Gastrocnemius medialis (tissue), 4 donors: ENCODE results near the gene BORCS8. TPM values are rescaled to one million over a fixed set of nuclear protein-coding genes. Genes with fewer than 3 reads are reported as not detected.
A peak's percentile ranks its signal among the peaks of the same experiment; 100 is the strongest.
"Not testable (repeated sequence)": the region's sequence is repeated elsewhere in the genome, so short reads cannot be mapped to it uniquely, and the experiment has no call there.

ENCODE experiments used
- ATAC-seq, 2 donors: fragments of 150-250 bp; one replicate each; pipeline ENCODE4 v1.9.1; 2016
- DNase-seq, 2 donors: peaks; one replicate each; pipeline ENCODE4 v3.0.0-alpha.2; 2019
- H3K27ac ChIP-seq, 4 donors: fragments of 200-600 bp; sonication (generic); 1 replicate in 1 of 4; 2 replicates in 3 of 4; pipeline ENCODE4 v1.5.1; 2016 to 2018; ENCODE audit warnings: mild to moderate bottlenecking in 2 of 4, moderate library complexity in 1 of 4
- H3K27me3 ChIP-seq, 3 donors: fragments of 200-600 bp; sonication (generic) in 2 of 3; 1 replicate in 1 of 3; 2 replicates in 2 of 3; pipeline versions ENCODE4 v1.5.1 to v1.6.0; 2016 to 2019; ENCODE audit warnings: mild to moderate bottlenecking in 1 of 3, moderate library complexity in 1 of 3
- H3K36me3 ChIP-seq, 2 donors: fragments of 200-600 bp; sonication (generic) in 1 of 2; one replicate each; pipeline ENCODE4 v1.5.1; 2017 to 2018
- H3K4me1 ChIP-seq, 2 donors: fragments of 200-600 bp; sonication (generic) in 1 of 2; one replicate each; pipeline ENCODE4 v1.5.1; 2016 to 2017; ENCODE audit warnings: mild to moderate bottlenecking in 2 of 2
- H3K4me3 ChIP-seq, 4 donors: fragments of 200-600 bp; sonication (generic) in 3 of 4; 1 replicate in 1 of 4; 2 replicates in 3 of 4; pipeline ENCODE4 v1.5.1; 2016 to 2019; ENCODE audit warnings: mild to moderate bottlenecking in 2 of 4
- H3K9me3 ChIP-seq, 3 donors: fragments of 200-600 bp; sonication (generic) in 2 of 3; 1 replicate in 1 of 3; 2 replicates in 2 of 3; pipeline ENCODE4 v1.5.1; 2016 to 2019
- POLR2A ChIP-seq, 2 donors: fragments of 450-650 bp; IDR thresholded peaks; one replicate each; pipeline ENCODE4 v1.6.1; 2017; ENCODE audit warnings: antibody characterized with exemption in 2 of 2, mild to moderate bottlenecking in 2 of 2, moderate library complexity in 2 of 2
- in situ Hi-C, 4 donors: fragments of 200-750 bp; cut with MboI; loops; one replicate each; pipeline versions ENCODE4 v1.15.0 to v1.8.0; 2017; ENCODE audit warnings: low sequenced_read_pairs in 4 of 4
- intact Hi-C: fragments of 100-400 bp; cut with DNase I; formaldehyde crosslinking; loops from one replicate; pipeline ENCODE4 v1.15.1; 2023; ENCODE audit warnings: low total_unique reads
- total RNA-seq, 4 donors: library from RNA; depleted of rRNA; stranded (reverse); fragments of >200 nt; gene quantifications; one replicate each; pipeline versions ENCODE4 v1.1.0 to v1.2.3, GENCODE V29; 2016
- TF ChIP-seq, protein P1 (sequence below), 5 experiments: fragments of 450-650 bp in 3 of 5; fragments of 200-600 bp in 2 of 5; sonication (generic) in 2 of 5; IDR thresholded peaks in 4 of 5; conservative IDR thresholded peaks in 1 of 5; 1 replicate in 4 of 5; 2 replicates in 1 of 5; pipeline ENCODE4 v1.5.1; 2016 to 2019; ENCODE audit warnings: antibody characterized with exemption in 5 of 5, mild to moderate bottlenecking in 3 of 5, moderate library complexity in 3 of 5

The BORCS8 gene
- total RNA-seq, 4 donors from 2014 or later = 11.2 to 17.2 (median 13.3) TPM

- intact Hi-C loops (no loop called here), in situ Hi-C loops (no loop called here)
- H3K27me3 ChIP-seq = peaks cover 36 to 53% (median 51%) of the 10 kb centered on the region in 3 donors
- no peak overlapping the region for H3K27ac ChIP-seq
- peak overlapping the region in 1 of 4 donors; percentile 26 for H3K4me3 ChIP-seq
- no peak for TF ChIP-seq POLR2A (IDR thresholded peaks at IDR 0.05)
- TF ChIP-seq, protein P1, sequence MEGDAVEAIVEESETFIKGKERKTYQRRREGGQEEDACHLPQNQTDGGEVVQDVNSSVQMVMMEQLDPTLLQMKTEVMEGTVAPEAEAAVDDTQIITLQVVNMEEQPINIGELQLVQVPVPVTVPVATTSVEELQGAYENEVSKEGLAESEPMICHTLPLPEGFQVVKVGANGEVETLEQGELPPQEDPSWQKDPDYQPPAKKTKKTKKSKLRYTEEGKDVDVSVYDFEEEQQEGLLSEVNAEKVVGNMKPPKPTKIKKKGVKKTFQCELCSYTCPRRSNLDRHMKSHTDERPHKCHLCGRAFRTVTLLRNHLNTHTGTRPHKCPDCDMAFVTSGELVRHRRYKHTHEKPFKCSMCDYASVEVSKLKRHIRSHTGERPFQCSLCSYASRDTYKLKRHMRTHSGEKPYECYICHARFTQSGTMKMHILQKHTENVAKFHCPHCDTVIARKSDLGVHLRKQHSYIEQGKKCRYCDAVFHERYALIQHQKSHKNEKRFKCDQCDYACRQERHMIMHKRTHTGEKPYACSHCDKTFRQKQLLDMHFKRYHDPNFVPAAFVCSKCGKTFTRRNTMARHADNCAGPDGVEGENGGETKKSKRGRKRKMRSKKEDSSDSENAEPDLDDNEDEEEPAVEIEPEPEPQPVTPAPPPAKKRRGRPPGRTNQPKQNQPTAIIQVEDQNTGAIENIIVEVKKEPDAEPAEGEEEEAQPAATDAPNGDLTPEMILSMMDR (IDR thresholded peaks at IDR 0.05 in 4 of 5, conservative IDR thresholded peaks at IDR 0.05 in 1 of 5) = no peak
- no peaks in the 10 kb centered on the region for H3K9me3 ChIP-seq
- ATAC-seq (no peak), DNase-seq (no peak)
- no peaks in the 10 kb centered on the region for H3K4me1 ChIP-seq
- no peaks in the 10 kb centered on the region for H3K36me3 ChIP-seq
Observed at GRCh38 chr19:19224150-19224851, 32.3 kb upstream of the BORCS8 start.

DNA sequence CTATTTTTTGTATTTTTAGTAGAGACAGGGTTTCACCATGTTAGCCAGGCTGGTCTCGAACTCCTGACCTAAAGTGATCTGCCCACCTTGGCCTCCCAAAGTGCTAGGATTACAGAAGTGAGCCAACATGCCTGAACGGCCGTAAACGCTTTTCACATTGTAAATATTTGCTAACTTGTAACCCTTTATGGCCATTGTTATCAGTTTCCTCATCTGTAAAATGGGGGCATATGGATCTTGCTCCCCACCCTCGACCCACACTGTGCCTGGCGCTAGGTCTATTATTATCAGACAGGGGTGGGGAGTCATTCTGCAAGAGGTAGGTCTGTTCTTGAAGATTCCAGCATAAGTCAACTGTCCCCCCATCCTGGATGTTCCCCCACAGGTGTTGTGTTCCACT is 31.7 kb upstream of the BORCS8 start:
- TF ChIP-seq, protein P1 (IDR thresholded peaks at IDR 0.05 in 4 of 5, conservative IDR thresholded peaks at IDR 0.05 in 1 of 5) = no peak
- no peak for TF ChIP-seq POLR2A (IDR thresholded peaks at IDR 0.05)
- intact Hi-C loops (no loop called here), in situ Hi-C loops (no loop called here)
- Histone ChIP-seq H3K27me3 (peaks cover 36 to 53% (median 45%) of the 10 kb centered on the region in 3 donors), H3K27ac (no peak overlapping the region), H3K4me3 (no peak overlapping the region), H3K36me3 (no peaks in the 10 kb centered on the region), H3K4me1 (no peaks in the 10 kb centered on the region), H3K9me3 (no peaks in the 10 kb centered on the region)
- DNase-seq (no peak), ATAC-seq (no peak)

DNA sequence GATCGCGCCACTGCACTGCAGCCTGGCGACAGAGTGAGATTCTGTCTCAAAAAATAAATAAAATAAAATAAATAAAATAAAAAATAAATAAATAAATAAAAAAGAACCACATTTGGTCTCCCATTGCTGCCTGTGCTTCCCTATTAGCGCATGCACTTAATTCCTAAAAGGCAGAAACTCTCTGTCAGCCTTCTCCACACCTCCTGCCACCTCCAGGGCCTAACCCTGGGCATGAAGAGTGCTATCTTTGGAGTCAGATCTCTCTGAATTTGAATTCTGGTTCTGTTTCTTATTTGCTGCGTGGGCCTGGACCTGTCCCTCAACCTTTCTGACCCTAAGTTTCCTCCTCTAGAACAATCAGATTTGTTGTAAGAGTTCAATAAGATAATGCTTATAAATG is 31.1 kb upstream of the BORCS8 start:
- Histone ChIP-seq H3K4me3 (no peak overlapping the region), H3K27ac (no peak overlapping the region), H3K36me3 (no peaks in the 10 kb centered on the region), H3K4me1 (no peaks in the 10 kb centered on the region), H3K9me3 (no peaks in the 10 kb centered on the region), H3K27me3 (peaks cover 33 to 48% (median 40%) of the 10 kb centered on the region in 3 donors)
- intact Hi-C loops (no loop called here), in situ Hi-C loops (no loop called here)
- DNase-seq = no peak
- TF ChIP-seq, protein P1 (IDR thresholded peaks at IDR 0.05 in 4 of 5, conservative IDR thresholded peaks at IDR 0.05 in 1 of 5) = no peak
- TF ChIP-seq POLR2A (IDR thresholded peaks at IDR 0.05) = no peak
- no peak for ATAC-seq

DNA sequence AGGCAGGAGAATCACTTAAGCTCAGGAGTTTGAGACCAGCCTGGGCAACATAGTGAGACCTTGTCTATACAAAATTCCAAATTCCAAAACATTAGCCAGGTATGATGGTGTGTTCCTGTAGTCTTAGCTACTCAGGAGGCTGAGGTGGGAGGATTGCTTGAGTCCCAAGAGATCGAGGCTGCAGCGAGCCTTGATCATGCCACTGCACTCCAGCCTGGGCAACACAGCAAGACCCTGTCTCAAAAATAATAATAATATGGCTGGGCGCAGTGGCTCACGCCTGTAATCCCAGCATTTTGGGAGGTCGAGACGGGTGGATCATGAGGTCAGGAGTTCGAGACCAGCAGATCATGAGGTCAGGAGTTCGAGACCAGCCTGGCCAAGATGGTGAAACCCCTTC is 29.0 kb upstream of the BORCS8 start:
- H3K27me3 ChIP-seq = peaks cover 22 to 35% (median 23%) of the 10 kb centered on the region in 3 donors
- ATAC-seq, H3K9me3 ChIP-seq, H3K27ac ChIP-seq, H3K4me3 ChIP-seq, DNase-seq, intact Hi-C loops, in situ Hi-C loops, H3K36me3 ChIP-seq, H3K4me1 ChIP-seq: not testable (repeated sequence)

DNA sequence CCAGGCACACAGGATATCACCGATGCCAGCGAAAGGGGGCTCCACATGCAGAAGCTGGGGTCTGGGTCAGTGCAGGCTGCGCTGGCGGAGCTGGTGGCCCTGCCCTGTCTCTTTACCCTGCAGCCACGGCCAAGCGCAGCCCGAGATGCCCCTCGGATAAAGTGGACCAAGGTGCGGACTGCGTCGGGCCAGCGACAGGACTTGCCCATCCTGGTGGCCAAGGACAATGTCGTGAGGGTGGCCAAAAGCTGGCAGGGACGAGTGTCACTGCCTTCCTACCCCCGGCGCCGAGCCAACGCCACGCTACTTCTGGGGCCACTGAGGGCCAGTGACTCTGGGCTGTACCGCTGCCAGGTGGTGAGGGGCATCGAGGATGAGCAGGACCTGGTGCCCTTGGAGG is 27.0 kb upstream of the BORCS8 start:
- H3K36me3 ChIP-seq = no peaks in the 10 kb centered on the region
- intact Hi-C loops = no loop called here
- ATAC-seq (no peak), DNase-seq (no peak)
- no peaks in the 10 kb centered on the region for H3K4me1 ChIP-seq
- no peak overlapping the region for H3K27ac ChIP-seq
- no peaks in the 10 kb centered on the region for H3K9me3 ChIP-seq
- in situ Hi-C loops = no loop called here
- H3K27me3 ChIP-seq = peaks cover 10 to 29% (median 13%) of the 10 kb centered on the region in 3 donors
- H3K4me3 ChIP-seq = no peak overlapping the region
- no peak for TF ChIP-seq POLR2A (IDR thresholded peaks at IDR 0.05)
- TF ChIP-seq, protein P1 (IDR thresholded peaks at IDR 0.05 in 4 of 5, conservative IDR thresholded peaks at IDR 0.05 in 1 of 5) = no peak
